Fibroblast of lung (primary cell): ENCODE results near the gene PRSS21. TPM values are rescaled to one million over a fixed set of nuclear protein-coding genes. Genes with fewer than 3 reads are reported as not detected.

Experiments used
- DNase-seq, 2 donors: peaks; one replicate each; pipeline versions ENCODE4 v3.0.0 to v3.0.0-alpha.2; 2010; ENCODE audit warnings: low read depth in 2 of 2
- H2AFZ ChIP-seq: 2 replicates; pipeline ENCODE4 v1.5.1; 2012; ENCODE audit warnings: low read length, control low read depth, inconsistent platforms
- H3K27ac ChIP-seq: 2 replicates; pipeline ENCODE4 v1.5.1; 2011; ENCODE audit warnings: low read length, control low read depth; ENCODE audit not compliant: insufficient read depth
- H3K27me3 ChIP-seq: 2 replicates; pipeline ENCODE4 v1.5.1; 2011; ENCODE audit warnings: mild to moderate bottlenecking, low read length; ENCODE audit not compliant: control insufficient read depth, insufficient read depth
- H3K36me3 ChIP-seq: 2 replicates; pipeline ENCODE4 v1.5.1; 2011; ENCODE audit warnings: low read length; ENCODE audit not compliant: control insufficient read depth, insufficient read depth
- H3K4me1 ChIP-seq: 2 replicates; pipeline ENCODE4 v1.5.1; 2011; ENCODE audit warnings: low read length; ENCODE audit not compliant: control insufficient read depth, insufficient read depth; ENCODE audit errors: extremely low read depth
- H3K4me2 ChIP-seq: 2 replicates; pipeline ENCODE4 v1.5.1; 2011; ENCODE audit warnings: low read length, control low read depth; ENCODE audit not compliant: insufficient read depth; ENCODE audit errors: extremely low read depth
- H3K4me3 ChIP-seq, 4 experiments: fragments of 200-600 bp in 1 of 4; sonication (generic) in 1 of 4; replicated peaks in 1 of 4; 2 replicates each; pipeline ENCODE4 v1.5.1; 2011 to 2016; ENCODE audit warnings: low read length in 4 of 4, low read depth in 3 of 4, mild to moderate bottlenecking in 3 of 4, control low read depth in 2 of 4, inconsistent platforms in 1 of 4, mixed read lengths in 1 of 4; ENCODE audit not compliant: insufficient read depth in 1 of 4; ENCODE audit errors: control extremely low read depth in 1 of 4
- H3K79me2 ChIP-seq: 2 replicates; pipeline ENCODE4 v1.5.1; 2012; ENCODE audit warnings: mild to moderate bottlenecking, low read length, inconsistent platforms; ENCODE audit not compliant: control insufficient read depth, insufficient read depth
- H3K9ac ChIP-seq: 2 replicates; pipeline ENCODE4 v1.5.1; 2011; ENCODE audit warnings: mild to moderate bottlenecking, low read length, control low read depth; ENCODE audit not compliant: insufficient read depth
- H3K9me3 ChIP-seq: 2 replicates; pipeline ENCODE4 v1.5.1; 2012; ENCODE audit warnings: low read depth, low read length; ENCODE audit not compliant: control insufficient read depth, insufficient read depth
- H4K20me1 ChIP-seq: 2 replicates; pipeline ENCODE4 v1.5.1; 2011; ENCODE audit warnings: low read length; ENCODE audit not compliant: control insufficient read depth, insufficient read depth; ENCODE audit errors: extremely low read depth
- CTCF ChIP-seq, 2 donors: IDR thresholded peaks in 1 of 2; conservative IDR thresholded peaks in 1 of 2; 1 replicate in 1 of 2; 2 replicates in 1 of 2; pipeline ENCODE4 v1.5.1; 2011 to 2012; ENCODE audit warnings: low read length in 2 of 2, control low read depth in 1 of 2, inconsistent platforms in 1 of 2, low read depth in 1 of 2, mild to moderate bottlenecking in 1 of 2
- EZH2 ChIP-seq: IDR thresholded peaks from 2 replicates; pipeline ENCODE4 v1.5.1; 2012; ENCODE audit warnings: low read length, control low read depth, mild to moderate bottlenecking; ENCODE audit errors: missing control alignments
- polyA minus RNA-seq: library from RNA; depleted of rRNA, polyadenylated mRNA; stranded (reverse); fragments of >200 nt; gene quantifications from 2 replicates; pipeline ENCODE4 v1.2.3, GENCODE V29; 2011; ENCODE audit warnings: low replicate concordance
- polyA plus RNA-seq, 2 donors: library from polyadenylated mRNA; depleted of rRNA in 1 of 2; stranded (reverse) in 1 of 2; unstranded in 1 of 2; fragments of >200 nt; gene quantifications; 2 replicates each; pipeline ENCODE4 v1.2.1, GENCODE V29; 2011 to 2012; ENCODE audit warnings: missing spikeins in 1 of 2
- total RNA-seq: library from RNA; depleted of rRNA; stranded (reverse); fragments of >200 nt; gene quantifications from 2 replicates; pipeline ENCODE4 v1.2.1, GENCODE V29; 2014

The PRSS21 gene
- 0.17 and 0.77 TPM in 2 replicates for total RNA-seq
- 0.15 and 0.22 TPM in 2 replicates for polyA plus RNA-seq
- polyA plus RNA-seq (2012): 0.19 TPM in 1 of 2 replicates, not detected in the other
- polyA minus RNA-seq: not detected in 2 replicates

GRCh38 chr16:2816751-2817339 is at the start of gene PRSS21:
Gene PRSS21, plus strand, starts transcription at chr16:2817237. Its CDS starts 32 bp downstream, at chr16:2817269.
- H3K4me1 ChIP-seq: no peaks in the 10 kb centered on the region
- no peaks in the 10 kb centered on the region for H3K79me2 ChIP-seq
- H3K36me3 ChIP-seq: no peaks in the 10 kb centered on the region
- no peaks in the 10 kb centered on the region for H3K9me3 ChIP-seq
- no peak within 1 kb of the TSS for H3K4me3 ChIP-seq
- no peak for DNase-seq
- no peak within 1 kb of the TSS for H3K4me2 ChIP-seq
- no peak within 1 kb of the TSS for H2AFZ ChIP-seq
- no peak within 1 kb of the TSS for H3K27ac ChIP-seq
- H3K9ac ChIP-seq: no peak within 1 kb of the TSS
- no peak for TF ChIP-seq EZH2
- no peak for TF ChIP-seq CTCF (conservative IDR thresholded peaks at IDR 0.05 in 1 of 2, IDR thresholded peaks at IDR 0.05 in 1 of 2; ENCODE audit: low read depth in 1 of 2, low read length in 2 of 2)
- peaks cover 10% of the 10 kb centered on the region for H3K27me3 ChIP-seq
- no peaks in the 10 kb centered on the region for H4K20me1 ChIP-seq

- no peak overlapping the region for H3K9ac ChIP-seq
- no peak overlapping the region for H3K4me2 ChIP-seq
- no peak overlapping the region for H3K27ac ChIP-seq
- no peak for TF ChIP-seq CTCF (conservative IDR thresholded peaks at IDR 0.05 in 1 of 2, IDR thresholded peaks at IDR 0.05 in 1 of 2; ENCODE audit: low read depth in 1 of 2, low read length in 2 of 2)
- TF ChIP-seq EZH2: no peak
- H3K36me3 ChIP-seq: peaks cover 63% of the 10 kb centered on the region
- DNase-seq: no peak
- no peaks in the 10 kb centered on the region for H3K27me3 ChIP-seq
- H2AFZ ChIP-seq: no peak overlapping the region
- no peaks in the 10 kb centered on the region for H3K9me3 ChIP-seq
- H4K20me1 ChIP-seq: peaks cover 6% of the 10 kb centered on the region
- H3K79me2 ChIP-seq: peaks cover 61% of the 10 kb centered on the region
- no peak overlapping the region for H3K4me3 ChIP-seq
- peaks cover 5% of the 10 kb centered on the region for H3K4me1 ChIP-seq
Measured at GRCh38 chr16:2767891-2768290, 49.1 kb upstream of the PRSS21 start.

GRCh38 chr16:2768403-2769089 is 48.5 kb upstream of the PRSS21 start:
- Histone ChIP-seq H3K4me3 (no peak overlapping the region), H3K4me2 (no peak overlapping the region), H3K27ac (no peak overlapping the region), H2AFZ (no peak overlapping the region), H4K20me1 (peaks cover 6% of the 10 kb centered on the region), H3K9ac (no peak overlapping the region), H3K9me3 (no peaks in the 10 kb centered on the region), H3K36me3 (peaks cover 60% of the 10 kb centered on the region), H3K4me1 (peaks cover 7% of the 10 kb centered on the region), H3K79me2 (peaks cover 61% of the 10 kb centered on the region), H3K27me3 (no peaks in the 10 kb centered on the region)
- no peak for DNase-seq
- no peak for TF ChIP-seq CTCF (conservative IDR thresholded peaks at IDR 0.05 in 1 of 2, IDR thresholded peaks at IDR 0.05 in 1 of 2; ENCODE audit: low read depth in 1 of 2, low read length in 2 of 2)
- no peak for TF ChIP-seq EZH2
